Erythroblast (primary cell): ENCODE results near the gene LKAAEAR1.

ENCODE experiments used
- GATA1 ChIP-seq: IDR thresholded peaks from 2 replicates; pipeline ENCODE4 v1.6.1; 2011; ENCODE audit warnings: low read depth, mild to moderate bottlenecking, control low read depth, low read length, moderate library complexity
- POLR2A ChIP-seq: IDR thresholded peaks from 2 replicates; pipeline ENCODE4 v1.6.1; 2011; ENCODE audit warnings: mild to moderate bottlenecking, low read length

DNA sequence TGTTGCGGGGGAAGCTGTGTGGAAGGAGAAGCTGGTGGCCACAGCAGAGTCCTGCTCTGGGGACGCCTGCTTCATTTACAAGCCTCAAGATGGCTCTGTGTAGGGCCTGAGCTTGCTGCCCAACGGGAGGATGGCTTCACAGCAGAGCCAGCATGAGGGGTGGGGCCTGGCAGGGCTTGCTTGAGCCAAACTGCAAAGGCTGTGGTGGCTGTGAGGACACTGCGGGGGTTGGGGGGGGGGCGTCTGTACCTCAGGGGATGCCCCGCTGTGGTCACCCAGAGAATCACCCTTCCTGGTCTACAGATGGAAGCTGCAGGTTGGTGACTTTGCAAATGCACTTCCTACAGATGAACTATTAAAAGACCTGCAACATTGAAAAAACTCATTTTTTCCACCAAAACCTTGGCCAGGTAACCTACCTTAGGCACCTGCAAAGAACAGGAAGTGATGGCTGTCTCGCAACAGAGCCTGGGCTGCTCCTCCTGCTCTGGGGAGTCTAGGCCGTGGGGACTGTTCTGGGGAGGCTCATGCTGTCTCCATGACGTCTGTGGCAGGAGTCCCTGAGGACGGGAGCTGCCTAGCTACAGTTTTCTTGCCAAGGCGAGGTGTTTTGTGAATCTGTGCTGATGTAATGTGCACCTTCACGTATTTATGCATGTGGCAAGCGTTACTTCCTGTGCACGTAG, 15.8 kb upstream of the LKAAEAR1 start:
- TF ChIP-seq POLR2A = no peak
- no peak for TF ChIP-seq GATA1
